HUES6 (cell line): ENCODE data around the gene PDLIM1.

Experiments
- H3K27ac ChIP-seq: 2 replicates; pipeline ENCODE4 v1.7.0; 2013; ENCODE audit warnings: low read depth, mild to moderate bottlenecking, low read length, inconsistent platforms
- H3K27me3 ChIP-seq: 2 replicates; pipeline ENCODE4 v1.6.1; 2013; ENCODE audit warnings: low read length; ENCODE audit not compliant: control insufficient read depth, insufficient read depth
- H3K36me3 ChIP-seq: 2 replicates; pipeline ENCODE4 v1.6.1; 2013; ENCODE audit warnings: low read length; ENCODE audit not compliant: control insufficient read depth, insufficient read depth
- H3K4me1 ChIP-seq: 2 replicates; pipeline ENCODE4 v1.6.1; 2013; ENCODE audit warnings: low read length; ENCODE audit not compliant: control insufficient read depth, insufficient read depth
- H3K4me3 ChIP-seq: 2 replicates; pipeline ENCODE4 v1.5.1; 2013; ENCODE audit warnings: low read depth, low read length
- H3K9ac ChIP-seq: one replicate; pipeline ENCODE4 v1.6.1; 2013; ENCODE audit warnings: mild to moderate bottlenecking, low read length
- H3K9me3 ChIP-seq: 2 replicates; pipeline ENCODE4 v1.6.1; 2013; ENCODE audit warnings: low read depth, low read length; ENCODE audit not compliant: control insufficient read depth, insufficient read depth

The PDLIM1 gene

GRCh38 chr10:95277201-95277570 lies 13.6 kb downstream of the PDLIM1 start:
- H3K27ac ChIP-seq, result no peak overlapping the region
- H3K4me3 ChIP-seq, result no peak overlapping the region
- H3K9me3 ChIP-seq, result no peaks in the 10 kb centered on the region
- H3K36me3 ChIP-seq, result peaks cover 3% of the 10 kb centered on the region; the same call in 1 of the 2 replicates
- peaks cover 45% of the 10 kb centered on the region for H3K4me1 ChIP-seq
- H3K9ac ChIP-seq, result no peak overlapping the region
- H3K27me3 ChIP-seq, result no peaks in the 10 kb centered on the region

- peaks cover 39% of the 10 kb centered on the region for H3K4me1 ChIP-seq
Observed at GRCh38 chr10:95276367-95277200, 14.2 kb downstream of the PDLIM1 start.

GRCh38 chr10:95275726-95276366 lies 15.0 kb downstream of the PDLIM1 start:
- no peaks in the 10 kb centered on the region for H3K27me3 ChIP-seq
- H3K27ac ChIP-seq, result no peak overlapping the region
- H3K9ac ChIP-seq, result no peak overlapping the region
- no peak overlapping the region for H3K4me3 ChIP-seq
- H3K4me1 ChIP-seq, result peaks cover 35% of the 10 kb centered on the region
- H3K36me3 ChIP-seq, result peaks cover 5% of the 10 kb centered on the region
- no peaks in the 10 kb centered on the region for H3K9me3 ChIP-seq

More at GRCh38 chr10:95276367-95277200, 14.2 kb downstream of the PDLIM1 start:
- H3K36me3 ChIP-seq, result peaks cover 2% of the 10 kb centered on the region
- no peak overlapping the region for H3K4me3 ChIP-seq
- no peak overlapping the region for H3K9ac ChIP-seq
- H3K27me3 ChIP-seq, result no peaks in the 10 kb centered on the region
- H3K9me3 ChIP-seq, result no peaks in the 10 kb centered on the region
- H3K27ac ChIP-seq, result no peak overlapping the region

GRCh38 chr10:95273393-95274312 lies 17.1 kb downstream of the PDLIM1 start:
- Histone ChIP-seq H3K4me1 (peaks cover 31% of the 10 kb centered on the region), H3K36me3 (peaks cover 18% of the 10 kb centered on the region), H3K9me3 (no peaks in the 10 kb centered on the region), H3K9ac (no peak overlapping the region), H3K27ac (no peak overlapping the region), H3K4me3 (no peak overlapping the region), H3K27me3 (no peaks in the 10 kb centered on the region)

GRCh38 chr10:95268438-95268837 lies 22.4 kb downstream of the PDLIM1 start:
- H3K36me3 ChIP-seq, result peaks cover 50% of the 10 kb centered on the region
- H3K27me3 ChIP-seq, result no peaks in the 10 kb centered on the region
- peak overlapping the region; percentile 57 for H3K9ac ChIP-seq
- no peaks in the 10 kb centered on the region for H3K9me3 ChIP-seq
- H3K4me1 ChIP-seq, result peaks cover 53% of the 10 kb centered on the region
- peak overlapping the region; percentile 15; the same call in 1 of the 2 replicates for H3K27ac ChIP-seq
- H3K4me3 ChIP-seq, result no peak overlapping the region

- peaks cover 56% of the 10 kb centered on the region for H3K4me1 ChIP-seq
- H3K27ac ChIP-seq, result peak overlapping the region; percentile 84
- no peak overlapping the region for H3K4me3 ChIP-seq
- no peaks in the 10 kb centered on the region for H3K9me3 ChIP-seq
- no peaks in the 10 kb centered on the region for H3K27me3 ChIP-seq
- no peak overlapping the region for H3K9ac ChIP-seq
- peaks cover 61% of the 10 kb centered on the region for H3K36me3 ChIP-seq
Observed at GRCh38 chr10:95267251-95267650, 23.6 kb downstream of the PDLIM1 start.

GRCh38 chr10:95266674-95267095 lies 24.1 kb downstream of the PDLIM1 start:
- Histone ChIP-seq H3K27ac (peak overlapping the region; percentile 84), H3K27me3 (no peaks in the 10 kb centered on the region), H3K9me3 (no peaks in the 10 kb centered on the region), H3K9ac (peak overlapping the region; percentile 35), H3K36me3 (peaks cover 64% of the 10 kb centered on the region), H3K4me3 (no peak overlapping the region), H3K4me1 (peaks cover 56% of the 10 kb centered on the region)

- no peak overlapping the region for H3K4me3 ChIP-seq
- H3K27me3 ChIP-seq, result no peaks in the 10 kb centered on the region
- H3K36me3 ChIP-seq, result peaks cover 70% of the 10 kb centered on the region
- no peaks in the 10 kb centered on the region for H3K9me3 ChIP-seq
- peaks cover 66% of the 10 kb centered on the region for H3K4me1 ChIP-seq
- H3K9ac ChIP-seq, result no peak overlapping the region
- H3K27ac ChIP-seq, result peak overlapping the region; percentile 23; the same call in 1 of the 2 replicates
Observed at GRCh38 chr10:95265572-95265971, 25.2 kb downstream of the PDLIM1 start.

- peak overlapping the region; percentile 55 for H3K9ac ChIP-seq
- peak overlapping the region; percentile 87 for H3K27ac ChIP-seq
- H3K4me3 ChIP-seq, result no peak overlapping the region
- H3K27me3 ChIP-seq, result no peaks in the 10 kb centered on the region
- no peaks in the 10 kb centered on the region for H3K9me3 ChIP-seq
- peaks cover 68% of the 10 kb centered on the region for H3K4me1 ChIP-seq
- H3K36me3 ChIP-seq, result peaks cover 73% of the 10 kb centered on the region
Observed at GRCh38 chr10:95264227-95265051, 26.4 kb downstream of the PDLIM1 start.

GRCh38 chr10:95263864-95264226 lies 27.0 kb downstream of the PDLIM1 start:
- H3K4me1 ChIP-seq, result peaks cover 64% of the 10 kb centered on the region
- peak overlapping the region; percentile 3 for H3K9ac ChIP-seq
- no peak overlapping the region for H3K27ac ChIP-seq

More at GRCh38 chr10:95263864-95264226, 27.0 kb downstream of the PDLIM1 start:
- H3K36me3 ChIP-seq, result peaks cover 77% of the 10 kb centered on the region
- no peaks in the 10 kb centered on the region for H3K27me3 ChIP-seq
- no peak overlapping the region for H3K4me3 ChIP-seq
- H3K9me3 ChIP-seq, result no peaks in the 10 kb centered on the region
